ACC112 (cell line): Measurements from ENCODE around the gene GMNN.
"Not testable (repeated sequence)": the region's sequence is repeated elsewhere in the genome, so short reads cannot be mapped to it uniquely, and the experiment has no call there.

ENCODE experiments used
- H2AFZ ChIP-seq: fragments of 200-600 bp; sonication (generic); one replicate; pipeline ENCODE4 v1.6.0; 2017; ENCODE audit warnings: antibody characterized with exemption, low read length; ENCODE audit not compliant: unreplicated experiment
- H3K27ac ChIP-seq: fragments of 200-600 bp; sonication (generic); 2 replicates; pipeline ENCODE4 v1.5.1; 2014; ENCODE audit warnings: low read depth, mild to moderate bottlenecking, antibody characterized with exemption, low read length, moderate library complexity
- H3K27me3 ChIP-seq: fragments of 200-600 bp; sonication (generic); 2 replicates; pipeline ENCODE4 v1.6.1; 2014; ENCODE audit warnings: mild to moderate bottlenecking, antibody characterized with exemption, low read length, moderate library complexity, mixed read lengths; ENCODE audit not compliant: insufficient read depth
- H3K36me3 ChIP-seq: fragments of 200-600 bp; sonication (generic); 2 replicates; pipeline ENCODE4 v1.6.1; 2016; ENCODE audit warnings: mild to moderate bottlenecking, antibody characterized with exemption, low read length, moderate library complexity, mixed read lengths; ENCODE audit not compliant: insufficient read depth
- H3K4me1 ChIP-seq: fragments of 200-600 bp; sonication (generic); one replicate; pipeline ENCODE4 v1.6.1; 2016; ENCODE audit warnings: low read length, mixed read lengths; ENCODE audit not compliant: insufficient read depth, unreplicated experiment, control insufficient read depth
- H3K4me3 ChIP-seq: fragments of 200-600 bp; sonication (generic); 2 replicates; pipeline ENCODE4 v1.5.1; 2014; ENCODE audit warnings: mild to moderate bottlenecking, low read depth, low read length
- H3K79me2 ChIP-seq: fragments of 200-600 bp; sonication (generic); one replicate; pipeline ENCODE4 v1.6.0; 2016; ENCODE audit warnings: low read length; ENCODE audit not compliant: control insufficient read depth, unreplicated experiment, insufficient read depth

Gene GMNN

GRCh38 chr6:24761193-24761835 is 13.4 kb upstream of the GMNN start:
- Histone ChIP-seq H3K27me3 (no peaks in the 10 kb centered on the region), H3K79me2 (no peaks in the 10 kb centered on the region), H3K27ac (no peak overlapping the region), H3K4me3 (no peak overlapping the region), H2AFZ (no peak overlapping the region), H3K4me1 (no peaks in the 10 kb centered on the region), H3K36me3 (no peaks in the 10 kb centered on the region)

- no peaks in the 10 kb centered on the region for H3K27me3 ChIP-seq
- no peak overlapping the region for H3K27ac ChIP-seq
- no peaks in the 10 kb centered on the region for H3K79me2 ChIP-seq
- no peak overlapping the region for H3K4me3 ChIP-seq
- no peak overlapping the region for H2AFZ ChIP-seq
- H3K36me3 ChIP-seq: no peaks in the 10 kb centered on the region
- no peaks in the 10 kb centered on the region for H3K4me1 ChIP-seq
Observed at GRCh38 chr6:24761851-24762250, 12.9 kb upstream of the GMNN start.

GRCh38 chr6:24763578-24763977 is 11.2 kb upstream of the GMNN start:
- Histone ChIP-seq H3K79me2 (no peaks in the 10 kb centered on the region), H3K4me1 (no peaks in the 10 kb centered on the region), H3K36me3 (no peaks in the 10 kb centered on the region), H2AFZ (no peak overlapping the region), H3K27ac (no peak overlapping the region), H3K27me3 (no peaks in the 10 kb centered on the region), H3K4me3 (no peak overlapping the region)

GRCh38 chr6:24764833-24765828 is 9.6 kb upstream of the GMNN start:
- not testable (repeated sequence) for H3K27me3 ChIP-seq, H3K36me3 ChIP-seq

GRCh38 chr6:24765968-24766367 is 8.8 kb upstream of the GMNN start:
- H3K79me2 ChIP-seq, H3K4me3 ChIP-seq, H2AFZ ChIP-seq, H3K27me3 ChIP-seq, H3K27ac ChIP-seq, H3K36me3 ChIP-seq, H3K4me1 ChIP-seq: not testable (repeated sequence)

More at GRCh38 chr6:24764833-24765828, 9.6 kb upstream of the GMNN start:
- H3K4me3 ChIP-seq, H3K27ac ChIP-seq, H3K4me1 ChIP-seq, H3K79me2 ChIP-seq, H2AFZ ChIP-seq: not testable (repeated sequence)

GRCh38 chr6:24766680-24767462 is 7.9 kb upstream of the GMNN start:
- no peaks in the 10 kb centered on the region for H3K27me3 ChIP-seq
- H3K4me1 ChIP-seq: no peaks in the 10 kb centered on the region
- no peak overlapping the region for H3K4me3 ChIP-seq
- no peak overlapping the region for H3K27ac ChIP-seq
- H3K36me3 ChIP-seq: no peaks in the 10 kb centered on the region
- peak overlapping the region; percentile 39 for H2AFZ ChIP-seq
- H3K79me2 ChIP-seq: no peaks in the 10 kb centered on the region

- H3K27ac ChIP-seq: no peak overlapping the region
- H3K27me3 ChIP-seq: no peaks in the 10 kb centered on the region
- no peaks in the 10 kb centered on the region for H3K79me2 ChIP-seq
- no peak overlapping the region for H2AFZ ChIP-seq
- H3K36me3 ChIP-seq: no peaks in the 10 kb centered on the region
- no peaks in the 10 kb centered on the region for H3K4me1 ChIP-seq
- no peak overlapping the region for H3K4me3 ChIP-seq
Observed at GRCh38 chr6:24768361-24768760, 6.4 kb upstream of the GMNN start.

- peak overlapping the region; percentile 96 for H3K27ac ChIP-seq
- peak overlapping the region; percentile 98 for H2AFZ ChIP-seq
- H3K27me3 ChIP-seq: no peaks in the 10 kb centered on the region
- peaks cover 53% of the 10 kb centered on the region for H3K79me2 ChIP-seq
- peaks cover 22% of the 10 kb centered on the region for H3K4me1 ChIP-seq
- peak overlapping the region; percentile 98 for H3K4me3 ChIP-seq
- peaks cover 12% of the 10 kb centered on the region; the same call in 1 of the 2 replicates for H3K36me3 ChIP-seq
Observed at GRCh38 chr6:24775520-24776058, 852 bp downstream of the GMNN start.

GRCh38 chr6:24777227-24777626 is 2.5 kb downstream of the GMNN start:
- peaks cover 22% of the 10 kb centered on the region for H3K4me1 ChIP-seq
- H3K79me2 ChIP-seq: peaks cover 60% of the 10 kb centered on the region
- H3K27me3 ChIP-seq: no peaks in the 10 kb centered on the region
- H3K27ac ChIP-seq: no peak overlapping the region
- H2AFZ ChIP-seq: no peak overlapping the region
- H3K4me3 ChIP-seq: peak overlapping the region; percentile 98
- H3K36me3 ChIP-seq: peaks cover 22% of the 10 kb centered on the region

GRCh38 chr6:24778121-24778520 is 3.4 kb downstream of the GMNN start:
- no peak overlapping the region for H3K27ac ChIP-seq
- no peaks in the 10 kb centered on the region for H3K27me3 ChIP-seq
- H2AFZ ChIP-seq: no peak overlapping the region
- peaks cover 22% of the 10 kb centered on the region for H3K4me1 ChIP-seq
- H3K4me3 ChIP-seq: peak overlapping the region; percentile 98
- peaks cover 31% of the 10 kb centered on the region for H3K36me3 ChIP-seq
- H3K79me2 ChIP-seq: peaks cover 60% of the 10 kb centered on the region
